Prostate gland (tissue), 2 donors: Measurements from ENCODE around the gene ITGA8. TPM values are rescaled to one million over a fixed set of nuclear protein-coding genes. Genes with fewer than 3 reads are reported as not detected.

Experiments used
- DNase-seq: peaks from one replicate; pipeline ENCODE4 v3.0.0-alpha.2; 2019; ENCODE audit warnings: low spot score
- H3K27ac ChIP-seq, 2 donors: fragments of 200-600 bp; sonication (generic); 2 replicates each; pipeline ENCODE4 v1.5.1; 2017 to 2019
- H3K27me3 ChIP-seq: fragments of 200-600 bp; sonication (generic); replicated peaks from 2 replicates; pipeline ENCODE4 v1.5.1; 2019; ENCODE audit not compliant: insufficient read depth
- H3K36me3 ChIP-seq, 2 donors: fragments of 200-600 bp; sonication (generic); 1 replicate in 1 of 2; 2 replicates in 1 of 2; pipeline versions ENCODE4 v1.5.1 to v1.8.1; 2017 to 2019
- H3K4me1 ChIP-seq: fragments of 200-600 bp; sonication (generic); replicated peaks from 2 replicates; pipeline ENCODE4 v1.5.1; 2019
- H3K4me3 ChIP-seq, 2 donors: fragments of 200-600 bp; sonication (generic); 2 replicates each; pipeline ENCODE4 v1.5.1; 2017 to 2019
- H3K9me3 ChIP-seq: fragments of 200-600 bp; sonication (generic); 2 replicates; pipeline ENCODE4 v1.5.1; 2017
- CTCF ChIP-seq, 4 experiments: fragments of 200-600 bp in 2 of 4; fragments of 450-650 bp in 2 of 4; sonication (generic) in 2 of 4; IDR thresholded peaks; 1 replicate in 3 of 4; 2 replicates in 1 of 4; pipeline ENCODE4 v1.5.1; 2016 to 2019; ENCODE audit warnings: antibody characterized with exemption in 4 of 4, mild to moderate bottlenecking in 2 of 4, moderate library complexity in 2 of 4
- POLR2A ChIP-seq: fragments of 450-650 bp; IDR thresholded peaks from one replicate; pipeline ENCODE4 v1.6.1; 2016; ENCODE audit warnings: antibody characterized with exemption, mild to moderate bottlenecking
- POLR2AphosphoS5 ChIP-seq: sonication (generic); formaldehyde crosslinking; IDR thresholded peaks from one replicate; pipeline ENCODE4 v1.6.1; 2017; ENCODE audit warnings: antibody characterized with exemption
- whole genome bisulfite sequencing: methylation state at CpG from one replicate; pipeline ENCODE4 v1.1.5; 2018; 5-methylcytosine and 5-hydroxymethylcytosine counted together
- intact Hi-C: fragments of 100-400 bp; cut with DNase I; formaldehyde crosslinking; loops from one replicate; pipeline ENCODE4 v1.14.2; 2022
- total RNA-seq, 2 donors: library from RNA; depleted of rRNA; stranded (reverse); fragments of >200 nt; gene quantifications; one replicate each; pipeline ENCODE4 v1.1.0, GENCODE V29; 2016

ITGA8 gene
- total RNA-seq, 2 donors from 2014 or later = 10.3 to 11.2 TPM

- Histone ChIP-seq H3K9me3 (no peaks in the 10 kb centered on the region), H3K4me3 (no peak overlapping the region), H3K4me1 (no peaks in the 10 kb centered on the region), H3K27me3 (no peaks in the 10 kb centered on the region), H3K27ac (no peak overlapping the region), H3K36me3 (no peaks in the 10 kb centered on the region)
- WGBS = 85% methylated on average over 2 of the region's 2 CpGs
- intact Hi-C loops = no loop called here
- DNase-seq = no peak
- TF ChIP-seq POLR2AphosphoS5 = no peak
- TF ChIP-seq POLR2A = no peak
- no peak for TF ChIP-seq CTCF (IDR thresholded peaks at IDR 0.05)
Measured at GRCh38 chr10:15474671-15475070, 245.1 kb downstream of the ITGA8 start.

GRCh38 chr10:15473396-15473767, 246.3 kb downstream of the ITGA8 start:
- intact Hi-C loops = no loop called here
- no peak for DNase-seq
- no peaks in the 10 kb centered on the region for H3K9me3 ChIP-seq
- no peaks in the 10 kb centered on the region for H3K27me3 ChIP-seq
- H3K27ac ChIP-seq = no peak overlapping the region
- TF ChIP-seq CTCF (IDR thresholded peaks at IDR 0.05) = no peak
- TF ChIP-seq POLR2AphosphoS5 = no peak
- no peak for TF ChIP-seq POLR2A
- 44% methylated on average over 5 of the region's 5 CpGs for WGBS
- no peak overlapping the region for H3K4me3 ChIP-seq
- no peaks in the 10 kb centered on the region for H3K36me3 ChIP-seq
- H3K4me1 ChIP-seq = no peaks in the 10 kb centered on the region

GRCh38 chr10:15472431-15473395, 247.0 kb downstream of the ITGA8 start:
- Histone ChIP-seq H3K4me3 (no peak overlapping the region), H3K4me1 (no peaks in the 10 kb centered on the region), H3K27me3 (no peaks in the 10 kb centered on the region), H3K27ac (no peak overlapping the region), H3K9me3 (no peaks in the 10 kb centered on the region), H3K36me3 (no peaks in the 10 kb centered on the region)
- TF ChIP-seq POLR2A (no peak), POLR2AphosphoS5 (no peak), CTCF (IDR thresholded peaks at IDR 0.05) (no peak)
- DNase-seq = no peak
- WGBS = 44% methylated on average over 16 of the region's 16 CpGs
- intact Hi-C loops = no loop called here

- Histone ChIP-seq H3K27me3 (no peaks in the 10 kb centered on the region), H3K4me1 (no peaks in the 10 kb centered on the region), H3K36me3 (no peaks in the 10 kb centered on the region), H3K9me3 (no peaks in the 10 kb centered on the region), H3K27ac (no peak overlapping the region), H3K4me3 (no peak overlapping the region)
- intact Hi-C loops = no loop called here
- 56% methylated on average over 6 of the region's 6 CpGs for whole genome bisulfite sequencing
- no peak for TF ChIP-seq POLR2A
- TF ChIP-seq CTCF (IDR thresholded peaks at IDR 0.05) = no peak
- TF ChIP-seq POLR2AphosphoS5 = no peak
- DNase-seq = no peak
Measured at GRCh38 chr10:15472008-15472407, 247.7 kb downstream of the ITGA8 start.

- Histone ChIP-seq H3K4me1 (no peaks in the 10 kb centered on the region), H3K9me3 (no peaks in the 10 kb centered on the region), H3K27ac (no peak overlapping the region), H3K4me3 (no peak overlapping the region), H3K27me3 (no peaks in the 10 kb centered on the region), H3K36me3 (no peaks in the 10 kb centered on the region)
- intact Hi-C loops = no loop called here
- DNase-seq = no peak
- WGBS = 81% methylated on average over 5 of the region's 5 CpGs
- TF ChIP-seq CTCF (IDR thresholded peaks at IDR 0.05) = no peak
- TF ChIP-seq POLR2A = no peak
- no peak for TF ChIP-seq POLR2AphosphoS5
Measured at GRCh38 chr10:15469111-15469510, 250.6 kb downstream of the ITGA8 start.
